OCI-LY1 (cell line): ENCODE measurements around the gene RRAS2.

ENCODE experiments used
- CTCF ChIP-seq: fragments of 200-600 bp; sonication (generic), shearing (Covaris generic); IDR thresholded peaks from 2 replicates; pipeline ENCODE4 v1.5.1; 2017; ENCODE audit warnings: mild to moderate bottlenecking, antibody characterized with exemption, low read length, moderate library complexity, mixed read lengths
- EZH2 ChIP-seq: fragments of 200-600 bp; sonication (generic), shearing (Covaris generic); IDR thresholded peaks from 2 replicates; pipeline ENCODE4 v1.8.0; 2017; ENCODE audit warnings: borderline replicate concordance, mixed run types, mild to moderate bottlenecking, antibody characterized with exemption, low read length, moderate library complexity, mixed read lengths

- TF ChIP-seq EZH2 (no peak), CTCF (no peak)
These were observed 49.6 kb upstream of the RRAS2 start for GRCh38 chr11:14408612-14409011.
